Skin of body (tissue), 2 donors: Measurements from ENCODE around the gene PGBD5. TPM values are rescaled to one million over a fixed set of nuclear protein-coding genes. Genes with fewer than 3 reads are reported as not detected.
A peak's percentile ranks its signal among the peaks of the same experiment; 100 is the strongest.

Experiments used
- DNase-seq: peaks from one replicate; lab custom pipeline; 2025; lab: John Stamatoyannopoulos, UW
- total RNA-seq: library from RNA; depleted of rRNA; stranded (reverse); fragments of >200 nt; gene quantifications from one replicate; pipeline ENCODE4 v1.2.3, GENCODE V29; 2014

The PGBD5 gene
- total RNA-seq, 1 donor from 2014 or later = 2.7 TPM

DNA sequence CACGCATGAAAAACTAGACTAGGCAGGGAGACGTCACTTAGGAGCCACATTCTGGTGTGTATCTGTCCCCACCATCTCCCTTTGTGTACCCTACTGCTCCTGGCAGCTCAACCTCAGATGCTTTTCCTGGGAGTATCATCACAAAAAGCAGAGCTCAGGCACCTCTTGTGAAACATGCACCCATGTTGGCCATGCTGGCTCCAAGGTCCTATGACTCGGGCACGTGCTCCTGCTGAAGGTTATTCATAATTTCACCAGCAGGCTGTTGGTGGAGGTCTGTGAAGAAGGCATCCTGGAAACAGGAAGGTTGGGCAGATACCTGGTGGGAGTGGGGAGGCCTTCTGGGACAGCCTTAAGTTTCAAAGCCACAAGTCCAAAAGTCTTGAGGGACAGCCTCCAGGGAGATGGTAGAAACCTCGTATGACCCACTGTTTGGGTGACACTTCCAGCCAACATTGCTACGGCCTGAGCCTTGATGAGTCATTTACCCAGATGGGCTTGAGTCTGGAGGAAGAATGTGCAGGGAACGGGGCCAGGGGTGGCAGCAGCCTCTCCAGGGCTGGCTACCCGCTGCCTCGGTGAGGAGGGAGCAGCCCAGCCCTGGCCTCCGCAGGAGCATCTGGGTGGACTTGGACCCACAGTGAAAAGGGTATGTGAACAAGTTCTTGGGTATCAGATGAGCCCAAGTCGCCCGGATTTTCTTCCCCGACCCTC lies 75.8 kb downstream of the PGBD5 start:
- no peak for DNase-seq

DNA sequence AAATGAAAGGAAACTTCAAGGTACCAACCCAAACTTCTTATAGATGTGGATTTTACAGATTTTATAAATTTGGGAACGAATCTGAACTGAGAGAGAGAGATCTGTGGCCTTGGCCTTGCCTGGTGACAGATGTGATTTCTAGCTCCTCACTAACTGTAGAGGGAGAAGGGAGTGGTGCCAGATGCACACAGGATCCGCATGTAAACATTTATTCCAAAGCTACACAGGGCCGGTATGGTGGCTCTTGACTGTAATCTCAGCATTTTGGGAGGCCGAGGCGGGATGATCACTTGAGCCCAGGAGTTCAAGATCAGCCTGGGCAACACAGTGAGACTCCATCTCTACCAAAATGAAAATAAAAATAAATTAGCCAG lies 77.1 kb downstream of the PGBD5 start:
- DNase-seq = no peak

DNA sequence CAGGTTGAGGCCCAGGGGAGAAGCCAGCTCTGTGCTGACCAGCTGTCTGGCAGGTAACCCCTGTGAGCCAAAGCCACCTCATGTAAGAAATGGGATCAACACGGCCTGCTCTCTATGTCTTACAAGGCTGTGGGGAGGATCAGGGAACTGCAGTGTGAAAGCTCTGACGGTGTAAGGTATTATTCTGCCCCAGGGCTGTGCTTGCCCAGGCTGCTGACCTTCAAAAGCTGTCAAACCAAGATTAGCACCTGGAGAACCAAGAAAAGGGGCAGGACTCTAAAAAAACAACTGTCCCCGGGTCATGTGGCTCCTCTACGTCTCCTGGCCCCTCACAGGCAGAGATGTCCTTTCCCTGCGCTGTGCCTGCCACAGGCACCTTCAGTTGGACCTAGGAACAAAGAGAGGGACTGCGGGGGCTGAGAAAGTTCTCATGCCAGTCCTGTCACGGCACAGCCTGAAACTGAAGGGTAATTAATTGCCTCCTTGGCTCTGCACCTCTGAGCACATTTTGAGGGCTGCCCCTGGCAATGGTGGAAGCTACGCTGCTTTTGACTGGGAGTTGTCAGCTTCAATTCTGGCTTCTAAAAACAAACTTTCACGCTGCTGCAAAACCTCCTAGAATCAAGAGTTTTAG lies 77.6 kb downstream of the PGBD5 start:
- no peak for DNase-seq

DNA sequence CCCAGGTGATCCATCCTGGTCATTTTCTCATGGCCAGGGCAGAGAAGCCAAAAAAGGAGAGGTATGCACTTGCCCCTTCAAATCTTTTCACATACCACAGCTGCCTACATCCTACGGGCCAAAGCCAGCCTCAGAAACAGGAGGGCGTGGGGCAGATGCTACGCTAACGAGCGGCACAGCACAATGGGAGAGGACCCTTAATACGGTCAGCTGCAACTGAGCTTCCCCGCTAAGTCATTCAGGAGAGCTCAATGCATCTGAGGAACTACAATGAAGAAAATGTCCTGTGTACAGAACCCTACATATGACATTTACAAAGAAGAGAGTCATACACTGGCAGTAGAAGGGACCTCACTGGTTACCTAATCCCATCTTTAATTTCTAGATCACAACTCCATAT lies 78.2 kb downstream of the PGBD5 start:
- DNase-seq = no peak

DNA sequence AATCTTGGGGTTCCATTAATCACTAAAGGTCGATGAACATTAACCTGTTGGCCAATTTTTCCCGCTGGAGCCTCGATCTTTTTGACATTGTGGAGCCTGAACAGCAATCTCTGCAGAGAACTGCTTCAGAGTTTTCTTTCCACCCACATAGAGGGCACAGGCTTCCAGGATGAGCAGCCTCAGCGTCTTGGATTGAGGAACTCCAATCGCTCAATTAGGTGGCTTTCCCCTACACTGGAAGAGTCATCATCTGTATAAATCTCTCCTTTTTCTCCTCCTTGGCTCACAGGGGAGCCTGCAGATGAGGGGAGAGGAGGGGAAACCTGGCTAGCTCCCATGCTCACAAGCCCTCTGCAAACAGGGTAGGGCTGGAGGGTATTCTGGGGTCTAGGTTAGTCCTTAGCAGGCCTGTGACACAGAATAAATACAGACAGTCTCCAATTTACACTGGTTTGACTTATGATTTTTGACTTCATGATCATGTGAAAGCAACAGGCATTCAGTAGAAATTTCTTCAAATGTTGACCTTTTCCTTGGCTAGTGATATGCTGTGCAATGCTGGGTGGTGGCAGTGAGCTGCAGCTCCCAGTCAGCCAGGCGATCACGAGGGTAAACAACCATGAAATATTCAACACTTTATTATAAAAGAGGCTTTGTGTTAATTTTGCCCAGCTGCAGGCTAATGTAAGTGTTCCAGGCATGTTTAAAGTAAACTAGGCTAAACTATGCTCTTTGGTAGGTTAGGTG lies 80.8 kb downstream of the PGBD5 start:
- no peak for DNase-seq

DNA sequence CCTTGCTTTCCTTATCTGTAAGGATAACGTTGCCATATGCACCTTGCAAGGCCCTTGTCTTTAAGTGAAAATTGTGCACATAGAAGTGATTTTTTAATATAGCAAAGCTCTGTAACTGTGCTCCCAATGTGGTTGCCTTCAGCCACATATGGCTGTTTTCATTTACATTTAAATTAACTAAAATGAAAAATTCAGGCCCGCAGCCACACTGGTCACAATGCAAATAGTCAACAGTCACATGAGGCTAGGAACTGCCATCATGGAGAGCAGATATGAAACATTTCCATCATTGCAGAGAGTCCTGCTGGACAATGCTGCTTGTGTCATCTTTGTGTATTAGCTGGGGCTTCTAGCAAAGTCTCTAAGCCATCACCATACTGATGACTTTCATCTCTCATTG lies 83.4 kb downstream of the PGBD5 start:
- DNase-seq = no peak

DNA sequence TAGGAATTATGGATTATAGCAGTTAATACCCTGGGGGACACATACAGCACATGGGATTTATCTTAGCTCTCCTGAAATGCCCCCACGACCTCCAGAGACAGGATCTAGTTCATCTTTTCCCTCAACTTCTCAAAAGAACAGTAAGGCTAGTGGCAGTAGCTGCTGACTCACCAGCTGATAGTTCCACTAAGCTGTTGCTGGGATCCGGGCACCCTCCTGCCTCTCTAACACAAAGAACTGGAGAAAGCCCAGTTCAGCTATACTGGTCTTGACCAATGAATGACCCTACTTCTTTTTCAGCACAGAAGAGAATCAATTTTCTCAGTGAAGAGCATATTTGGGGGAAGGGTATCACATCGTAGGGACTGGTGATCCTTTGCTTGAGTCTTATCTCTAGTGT lies 84.1 kb downstream of the PGBD5 start:
- DNase-seq = no peak

DNA sequence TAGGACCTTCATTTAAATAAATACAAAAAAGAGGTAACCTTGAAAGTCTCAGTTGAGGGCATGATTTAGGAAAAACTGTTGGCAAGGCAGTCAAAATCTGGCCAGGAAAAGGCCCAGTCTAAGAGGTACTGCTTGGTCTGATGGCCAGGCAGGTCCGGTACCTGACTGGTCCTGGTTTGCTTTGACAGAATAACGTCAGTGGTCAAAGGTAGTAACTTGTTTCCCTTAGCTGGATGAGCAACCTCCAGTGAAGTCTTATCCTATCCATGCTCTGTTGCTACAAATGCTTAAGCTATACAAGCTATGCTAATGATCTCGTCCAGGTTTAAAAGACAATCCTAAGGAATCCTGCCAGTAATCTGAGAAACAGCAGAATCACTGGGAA lies 85.0 kb downstream of the PGBD5 start:
- no peak for DNase-seq

DNA sequence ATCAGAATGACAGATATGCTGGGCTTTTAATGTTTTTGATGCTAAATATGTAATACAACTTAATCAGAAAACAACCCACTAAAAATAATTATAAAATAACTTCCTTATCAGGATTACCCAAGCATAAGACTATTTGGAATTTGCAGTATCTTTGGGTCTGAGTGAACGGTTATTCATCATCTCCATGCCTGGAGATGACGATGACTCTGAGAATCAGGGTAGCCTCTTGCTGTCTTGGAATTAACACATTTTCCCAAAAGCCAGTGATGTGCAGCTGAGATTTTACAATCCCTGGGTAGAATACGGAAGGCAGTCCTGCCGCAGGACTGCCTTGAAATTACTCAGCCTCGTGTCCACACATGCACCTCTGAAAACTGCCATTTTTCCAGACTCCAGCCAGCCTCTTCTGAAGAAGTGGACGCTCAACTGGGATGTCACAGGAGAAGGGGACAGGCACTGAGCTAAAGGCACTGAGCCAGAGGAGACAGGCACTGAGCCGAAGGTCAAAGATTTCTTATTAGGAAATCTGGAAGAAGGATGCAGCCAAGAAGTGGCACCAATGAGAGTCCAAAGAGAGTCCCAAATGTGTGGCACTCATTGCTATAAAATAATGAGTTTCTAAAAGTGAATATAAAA lies 85.5 kb downstream of the PGBD5 start:
- no peak for DNase-seq

DNA sequence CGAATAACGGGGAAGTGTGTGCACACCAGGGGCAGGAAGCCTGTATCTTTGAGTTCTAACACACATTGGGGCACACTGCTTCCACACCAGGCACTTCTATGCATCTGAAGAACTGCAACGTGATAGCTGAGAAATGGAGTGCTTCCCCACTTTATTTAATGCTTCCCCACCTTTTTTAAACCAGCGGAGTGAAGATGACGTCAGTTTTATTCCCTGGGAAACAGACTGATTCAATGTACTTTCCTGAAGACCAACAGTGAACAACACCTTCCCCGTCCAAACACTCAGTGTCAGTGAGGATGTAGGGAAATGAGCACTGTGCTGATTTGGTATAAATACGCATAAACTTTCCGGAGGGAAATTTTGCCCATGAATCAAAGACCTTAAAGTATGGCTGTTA lies 87.1 kb downstream of the PGBD5 start:
- DNase-seq = no peak

DNA sequence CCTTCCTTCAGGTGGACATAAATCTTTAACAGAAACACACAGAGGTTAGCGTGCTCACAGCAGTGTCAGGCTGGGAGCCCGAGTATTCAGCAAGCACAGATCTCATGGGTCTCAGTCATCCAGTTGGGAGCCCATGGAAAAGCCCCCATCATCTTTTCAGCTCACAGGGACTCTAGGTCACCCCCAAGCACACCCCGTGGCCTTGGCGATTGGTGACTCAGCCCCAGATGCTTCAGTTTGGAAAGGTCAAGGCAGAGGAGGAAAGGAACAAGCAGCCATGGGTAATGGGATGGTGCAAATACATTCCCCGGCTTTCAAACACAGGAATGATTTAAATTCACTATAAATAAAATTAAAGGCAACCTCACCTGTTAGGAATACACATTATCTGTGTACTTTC lies 88.9 kb downstream of the PGBD5 start:
- no peak for DNase-seq

DNA sequence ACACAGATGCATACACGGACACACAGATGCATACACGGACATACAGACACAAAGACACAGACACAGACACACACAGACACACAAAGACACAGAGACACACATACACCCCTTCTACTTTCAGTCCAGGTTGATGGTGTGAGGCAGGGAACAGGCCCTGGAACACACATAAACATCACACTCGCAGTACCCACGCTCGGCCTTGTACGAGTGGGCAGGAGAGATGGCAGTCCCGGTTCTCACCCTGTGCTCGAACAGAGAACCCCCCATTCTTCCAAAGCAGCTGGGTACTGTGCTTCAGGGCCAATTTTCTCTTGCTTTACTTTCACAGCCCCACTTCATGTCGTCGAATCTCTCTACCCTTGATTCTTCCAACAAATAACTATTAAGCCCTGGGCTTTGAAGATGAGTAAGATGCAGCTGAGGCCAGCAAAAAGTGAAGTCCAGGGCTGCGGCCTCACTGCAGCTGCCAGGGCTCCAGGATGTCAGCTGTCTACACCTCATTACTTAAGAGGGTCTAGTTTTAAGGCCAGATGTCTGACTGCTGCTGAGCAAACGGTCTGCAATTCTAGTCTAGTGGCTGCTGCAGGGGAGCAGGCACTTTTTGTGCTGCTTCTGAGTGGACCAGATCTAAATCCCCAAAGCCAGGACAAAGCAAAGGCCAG lies 90.1 kb downstream of the PGBD5 start:
- peak; percentile 33 for DNase-seq

DNA sequence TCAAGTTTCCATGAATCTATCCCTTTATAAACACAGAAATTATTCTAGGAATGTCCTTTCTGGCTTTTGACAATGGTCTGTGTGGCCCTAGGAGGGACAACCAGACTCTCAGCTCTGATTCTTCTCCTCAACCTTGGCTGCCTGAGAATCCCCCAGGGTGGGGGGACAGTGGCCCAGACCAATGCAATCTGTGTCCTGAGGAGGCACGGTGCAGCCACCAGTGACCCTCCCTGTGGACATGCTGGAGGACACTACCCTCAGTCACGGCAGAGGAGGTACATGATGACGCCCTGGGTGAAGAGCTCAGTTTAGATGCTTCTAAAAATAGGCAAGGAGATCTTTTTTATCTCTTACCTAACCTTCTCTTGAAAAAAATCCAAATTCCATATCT lies 91.7 kb downstream of the PGBD5 start:
- no peak for DNase-seq

DNA sequence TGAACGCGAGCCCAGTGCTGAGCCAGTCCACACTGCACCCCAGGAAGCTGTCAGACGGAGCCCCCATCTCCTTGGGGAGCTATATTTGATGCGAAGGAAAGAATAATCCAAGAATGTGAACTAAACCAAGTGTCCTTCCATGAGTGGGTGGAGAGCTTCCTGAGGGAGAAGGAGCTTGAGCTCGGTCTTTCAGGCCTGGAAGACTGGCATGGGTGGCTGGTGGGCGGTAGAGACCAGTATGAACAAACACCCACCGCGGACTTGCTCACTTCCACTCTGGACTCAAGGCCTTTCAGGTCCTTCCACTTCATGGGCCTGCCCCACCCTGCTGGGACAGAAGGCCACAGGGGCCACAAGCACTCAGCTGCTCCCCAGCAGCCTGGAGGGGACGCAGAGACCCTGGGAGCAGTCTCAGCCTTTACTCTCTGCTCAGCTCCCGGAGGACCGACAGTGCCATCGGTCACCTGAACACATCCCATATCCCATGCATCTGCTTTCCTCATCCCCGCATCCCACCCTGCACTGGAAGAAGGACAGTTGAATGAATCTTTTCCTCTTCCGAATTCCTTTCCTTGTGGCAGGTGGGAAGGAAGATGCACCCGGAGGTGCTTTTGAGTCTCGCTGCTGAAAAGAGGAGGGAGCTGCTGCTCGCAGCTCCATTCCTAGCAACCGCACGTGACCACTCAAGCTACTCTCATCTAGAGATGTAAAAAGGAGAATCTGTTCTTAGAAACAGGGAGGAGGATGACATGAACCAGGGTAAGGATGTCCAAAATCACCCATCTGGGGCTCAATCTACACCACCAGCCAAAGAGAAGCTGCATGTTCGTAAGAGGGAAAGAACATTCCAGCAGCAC lies 92.3 kb downstream of the PGBD5 start:
- DNase-seq = no peak

DNA sequence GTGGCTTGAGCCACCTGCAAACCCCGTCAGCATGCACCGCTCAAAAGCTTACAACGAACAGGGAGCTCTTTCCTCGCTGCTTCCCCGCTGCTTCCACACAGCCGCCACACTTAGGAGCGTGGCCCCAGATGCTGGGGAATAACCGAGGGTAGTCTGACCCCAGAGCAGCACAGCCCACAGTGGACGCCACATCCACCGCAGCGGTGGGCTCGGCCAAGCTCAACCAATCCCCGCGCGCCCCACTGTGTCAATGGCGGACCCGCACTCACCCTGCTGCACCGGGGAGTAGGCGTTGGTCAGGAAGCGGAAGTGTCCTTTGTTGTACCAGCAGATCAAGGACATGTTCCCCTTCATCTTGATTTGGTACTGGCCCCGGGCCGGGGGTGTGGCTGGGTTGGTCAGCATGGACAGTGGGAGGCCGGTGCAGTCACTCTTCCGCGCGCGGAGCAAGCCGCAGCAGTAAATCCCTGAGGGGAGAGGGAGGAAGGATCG lies 93.5 kb downstream of the PGBD5 start:
- DNase-seq = no peak

DNA sequence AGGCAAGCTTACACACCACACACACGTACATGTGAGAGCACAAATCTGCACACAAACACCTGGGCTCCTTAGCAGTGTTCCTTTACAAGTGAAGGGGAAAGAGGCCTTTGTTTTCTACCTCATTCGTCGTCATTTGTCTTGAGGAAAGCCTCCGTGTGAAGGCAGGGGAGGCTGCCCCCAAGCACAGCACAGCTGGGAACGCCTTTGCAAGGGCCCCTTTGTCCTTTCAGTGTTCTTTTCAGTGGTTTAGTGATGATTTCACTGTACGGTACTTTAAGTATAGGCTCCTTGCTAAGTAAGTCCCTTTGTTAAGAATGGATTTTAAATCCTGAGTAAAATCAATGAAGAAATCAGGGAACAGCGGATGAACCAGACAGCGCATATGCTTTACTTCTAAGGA lies 94.1 kb downstream of the PGBD5 start:
- DNase-seq = no peak

DNA sequence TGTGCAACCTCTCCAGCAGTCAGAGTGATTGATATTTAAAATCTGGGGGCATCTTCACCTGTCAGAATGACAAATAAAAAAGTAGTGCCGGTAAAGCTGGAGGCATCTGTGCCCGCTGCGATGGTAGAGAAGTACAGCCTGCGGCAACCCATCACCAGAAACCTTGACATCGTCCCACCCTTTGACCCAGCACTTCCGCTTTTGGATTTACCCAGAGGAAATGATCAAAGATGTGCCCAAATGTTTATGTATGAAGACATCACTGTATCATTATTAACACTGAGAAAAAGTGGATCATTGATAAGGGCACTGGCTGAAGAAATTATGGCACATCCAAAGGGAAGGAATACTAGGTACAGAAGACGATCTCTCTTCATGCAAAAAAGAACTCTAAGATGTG lies 96.0 kb downstream of the PGBD5 start:
- DNase-seq = no peak

DNA sequence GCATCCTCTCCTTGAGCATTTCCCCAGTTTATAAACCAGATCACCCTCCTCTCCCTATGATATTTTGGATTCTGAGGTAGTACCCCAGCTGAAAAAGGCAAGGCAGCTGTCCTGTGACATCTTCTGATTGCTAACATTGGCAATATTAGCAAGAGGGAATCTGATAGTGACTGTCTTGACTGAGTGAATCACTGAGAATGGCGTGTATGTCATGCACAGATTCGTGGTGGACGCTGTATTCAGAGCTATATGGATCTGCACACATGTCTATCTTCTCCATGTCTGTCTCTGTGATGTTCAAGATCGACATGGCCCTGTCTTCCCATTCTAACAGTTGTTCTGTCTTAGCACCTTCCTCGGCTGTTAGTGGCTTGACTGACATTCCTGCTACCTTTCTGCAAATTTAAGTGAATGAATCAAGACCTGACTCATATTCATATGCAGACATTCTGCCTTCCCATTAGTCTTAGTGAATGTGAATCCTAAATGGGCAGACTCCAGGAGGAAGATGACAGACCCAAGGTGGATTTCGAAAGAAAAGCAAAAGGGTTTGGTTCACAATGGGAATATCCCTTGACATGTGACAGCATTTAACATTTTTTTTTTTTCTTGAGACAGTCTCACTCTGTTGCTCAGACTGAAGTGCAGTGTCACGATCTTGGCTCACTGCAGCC lies 97.7 kb downstream of the PGBD5 start:
- DNase-seq = no peak

DNA sequence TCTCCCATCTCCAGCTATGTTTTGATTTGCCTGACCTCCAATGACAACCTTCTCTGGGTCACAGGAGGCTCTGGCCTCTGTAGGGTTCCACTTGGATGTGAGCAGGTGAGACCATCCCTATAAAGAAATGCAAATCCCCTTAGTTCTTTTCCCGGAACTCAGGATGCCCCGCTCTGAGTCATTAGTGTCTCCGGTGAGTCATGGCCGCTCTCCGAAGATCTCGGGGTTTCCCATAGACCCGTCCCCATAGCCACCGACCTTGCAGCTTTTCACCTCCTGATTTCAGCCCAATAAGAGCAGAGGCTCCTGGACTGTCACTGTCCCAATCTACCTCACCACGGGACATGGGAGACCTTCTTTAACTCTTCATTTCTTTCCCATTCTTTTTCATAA lies 98.2 kb downstream of the PGBD5 start:
- no peak for DNase-seq
